ENCODE measurements around the gene IL4R. TPM values are rescaled to one million over a fixed set of nuclear protein-coding genes. Genes with fewer than 3 reads are reported as not detected.

The IL4R gene
- total and polyA plus RNA-seq, 2 of the 8 experiments (the other 6 are each of a cell fraction or from before 2014, with no cell fraction given) = 29.1 to 29.4 TPM

DNA sequence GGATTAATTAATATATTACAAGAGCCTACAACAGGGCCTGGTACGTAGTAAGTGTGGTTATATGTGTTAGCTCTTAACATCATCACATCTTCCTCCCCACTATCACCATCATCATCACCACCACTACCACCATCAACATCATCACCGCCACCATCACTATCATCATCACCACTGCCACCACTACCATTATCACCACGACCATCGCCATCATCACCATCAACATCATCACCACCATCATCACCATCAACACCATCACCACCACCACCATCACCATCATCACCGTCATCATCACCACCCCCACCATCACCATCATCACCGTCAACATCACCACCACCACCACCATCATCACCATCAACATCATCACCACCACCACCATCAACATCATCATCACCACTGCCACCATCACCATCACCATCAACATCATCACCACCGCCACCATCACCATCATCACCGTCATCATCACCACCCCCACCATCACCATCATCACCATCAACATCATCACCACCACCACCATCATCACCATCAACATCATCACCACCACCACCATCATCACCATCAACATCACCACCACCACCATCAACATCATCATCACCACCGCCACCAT is 7.8 kb upstream of the IL4R start (continued):
- TF ChIP-seq SRF (IDR thresholded peaks at IDR 0.05; ENCODE audit: low read depth, low read length) = no peak
- no peak for TF ChIP-seq HDAC2 (IDR thresholded peaks at IDR 0.05; ENCODE audit: borderline replicate concordance in 1 of 2, low read depth in 2 of 2, low read length in 2 of 2)
- TF ChIP-seq CHD2 (IDR thresholded peaks at IDR 0.05; ENCODE audit: low read length) = no peak
- no peak for TF ChIP-seq BCL11A (IDR thresholded peaks at IDR 0.05; ENCODE audit: low read depth in 2 of 2, low read length in 2 of 2)

Measured in H1 (cell line).